Measurements from ENCODE around the gene TEX19.

GRCh38 chr17:82369211-82369610, 10.2 kb downstream of the TEX19 start:
- TF ChIP-seq CTCF (IDR thresholded peaks at IDR 0.05), result no peak
- no peak for TF ChIP-seq POLR2AphosphoS5 (IDR thresholded peaks at IDR 0.05)
- no peak for TF ChIP-seq EP300 (IDR thresholded peaks at IDR 0.05)
- no peak for TF ChIP-seq POLR2A (IDR thresholded peaks at IDR 0.05; ENCODE audit: low read depth)

Data from esophagus muscularis mucosa (tissue), 4 donors.